Endodermal cell (in vitro differentiated cells): ENCODE results near the gene WDR75. TPM values are rescaled to one million over a fixed set of nuclear protein-coding genes. Genes with fewer than 3 reads are reported as not detected.

ENCODE experiments used
- DNase-seq: peaks from one replicate; pipeline ENCODE4 v3.0.0-alpha.2; 2017
- H3K27ac ChIP-seq: 2 replicates; pipeline ENCODE4 v1.5.1; 2013; ENCODE audit warnings: mild to moderate bottlenecking, low read depth, low read length, moderate library complexity
- H3K27me3 ChIP-seq: 2 replicates; pipeline ENCODE4 v1.6.1; 2013; ENCODE audit warnings: mild to moderate bottlenecking, low read length, moderate library complexity; ENCODE audit not compliant: insufficient read depth, control insufficient read depth, poor library complexity, severe bottlenecking
- H3K36me3 ChIP-seq: 2 replicates; pipeline ENCODE4 v1.7.0; 2013; ENCODE audit warnings: mild to moderate bottlenecking, low read length, moderate library complexity; ENCODE audit not compliant: control insufficient read depth, insufficient read depth
- H3K4me1 ChIP-seq: one replicate; pipeline ENCODE4 v1.7.0; 2013; ENCODE audit warnings: low read length; ENCODE audit not compliant: control insufficient read depth, insufficient read depth
- H3K4me3 ChIP-seq: 2 replicates; pipeline ENCODE4 v1.5.1; 2013; ENCODE audit warnings: mild to moderate bottlenecking, low read length, moderate library complexity
- H3K9ac ChIP-seq: 2 replicates; pipeline ENCODE4 v1.6.1; 2013; ENCODE audit warnings: mild to moderate bottlenecking, low read length, moderate library complexity; ENCODE audit not compliant: poor library complexity, severe bottlenecking; ENCODE audit errors: extremely low read depth
- H3K9me3 ChIP-seq: 2 replicates; pipeline ENCODE4 v1.6.1; 2013; ENCODE audit warnings: mild to moderate bottlenecking, low read length, moderate library complexity; ENCODE audit not compliant: control insufficient read depth
- H3K27ac Mint-ChIP-seq: 2 replicates; pipeline ENCODE4 v1.8.0; 2020; ENCODE audit warnings: mixed read lengths
- H3K27me3 Mint-ChIP-seq: 2 replicates; pipeline ENCODE4 v1.8.0; 2021; ENCODE audit warnings: mild to moderate bottlenecking, mixed read lengths; ENCODE audit not compliant: insufficient read depth
- H3K36me3 Mint-ChIP-seq: 2 replicates; pipeline ENCODE4 v1.8.0; 2020; ENCODE audit warnings: low read depth, mixed read lengths
- H3K4me1 Mint-ChIP-seq: 2 replicates; pipeline ENCODE4 v1.8.0; 2020; ENCODE audit warnings: mixed read lengths
- H3K4me3 Mint-ChIP-seq: 2 replicates; pipeline ENCODE4 v1.8.0; 2020; ENCODE audit warnings: mild to moderate bottlenecking, moderate library complexity, mixed read lengths
- H3K9me3 Mint-ChIP-seq: 2 replicates; pipeline ENCODE4 v1.8.0; 2020; ENCODE audit warnings: mild to moderate bottlenecking, mixed read lengths
- CTCF ChIP-seq: fragments of 200-600 bp; sonication (generic); conservative IDR thresholded peaks from 2 replicates; pipeline ENCODE4 v1.5.0; 2021; ENCODE audit warnings: antibody characterized with exemption, mild to moderate bottlenecking
- WGBS, 2 experiments: methylation state at CpG; one replicate each; pipeline versions ENCODE4 v1.1.5 to v1.1.7; 2013; ENCODE audit warnings: missing lambda C conversion rate in 2 of 2, mixed read lengths in 1 of 2; ENCODE audit not compliant: insufficient coverage in 1 of 2, insufficient read length in 1 of 2; 5-methylcytosine and 5-hydroxymethylcytosine counted together
- total RNA-seq, 2 donors: library from RNA; stranded (reverse); fragmentation: NEBNext Ultra II Directional in 1 of 2; extraction: Animal tissue kit (Norgen Biotek cat#: 25700) in 1 of 2; gene quantifications; 2 replicates in 1 of 2; 3 replicates in 1 of 2; pipeline ENCODE4 v1.2.1, GENCODE V29; 2021

Gene WDR75
- total RNA-seq, 2 donors from 2014 or later, result 65.8 to 76.2 TPM

DNA sequence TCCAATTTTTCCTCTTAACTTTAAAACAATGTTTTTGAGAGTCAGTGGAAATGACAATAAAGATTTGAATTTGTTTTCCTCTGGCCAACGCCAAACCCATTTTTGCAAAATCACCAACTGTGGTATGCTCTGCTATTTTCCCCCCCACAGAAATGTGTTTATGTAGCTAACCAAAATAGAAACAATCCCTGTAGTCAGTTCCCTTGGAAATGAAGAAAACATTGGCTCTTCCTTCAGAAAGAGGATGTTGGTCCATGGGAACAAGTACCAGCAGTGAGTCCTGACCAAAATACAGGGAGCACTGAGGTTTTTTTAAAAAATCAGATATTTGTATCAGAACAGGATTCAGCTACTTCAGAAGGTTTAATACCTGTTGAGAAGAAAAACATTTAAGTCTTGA lies 74.0 kb downstream of the WDR75 start:
- H3K4me3 Mint-ChIP-seq, result no peak overlapping the region
- no peak for DNase-seq
- peaks cover 7% of the 10 kb centered on the region for H3K36me3 Mint-ChIP-seq
- Histone ChIP-seq H3K9me3 (peaks cover 24% of the 10 kb centered on the region), H3K36me3 (no peaks in the 10 kb centered on the region), H3K4me1 (peaks cover 5% of the 10 kb centered on the region), H3K27ac (no peak overlapping the region), H3K9ac (no peak overlapping the region), H3K4me3 (no peak overlapping the region), H3K27me3 (no peaks in the 10 kb centered on the region)
- H3K27ac Mint-ChIP-seq, result no peak overlapping the region
- peaks cover 12% of the 10 kb centered on the region for H3K4me1 Mint-ChIP-seq
- 100% methylated on average over 1 of the region's 1 CpG for WGBS, 2 experiments
- H3K27me3 Mint-ChIP-seq, result no peaks in the 10 kb centered on the region
- H3K9me3 Mint-ChIP-seq, result peaks cover 19% of the 10 kb centered on the region
- no peak for TF ChIP-seq CTCF

- H3K27ac Mint-ChIP-seq, result no peak overlapping the region
- Histone ChIP-seq H3K4me3 (no peak overlapping the region), H3K27me3 (no peaks in the 10 kb centered on the region), H3K27ac (no peak overlapping the region), H3K9ac (no peak overlapping the region), H3K36me3 (no peaks in the 10 kb centered on the region), H3K4me1 (peaks cover 5% of the 10 kb centered on the region), H3K9me3 (peaks cover 12% of the 10 kb centered on the region)
- WGBS, 2 experiments, result 89 to 92% methylated on average over 2 to 3 of the region's 3 CpGs
- peaks cover 6% of the 10 kb centered on the region for H3K9me3 Mint-ChIP-seq
- no peaks in the 10 kb centered on the region for H3K36me3 Mint-ChIP-seq
- no peak overlapping the region for H3K4me3 Mint-ChIP-seq
- no peak for TF ChIP-seq CTCF
- peaks cover 15% of the 10 kb centered on the region for H3K4me1 Mint-ChIP-seq
- no peaks in the 10 kb centered on the region for H3K27me3 Mint-ChIP-seq
- DNase-seq, result no peak
Measured at GRCh38 chr2:189516546-189516945, 75.3 kb downstream of the WDR75 start.

GRCh38 chr2:189517847-189518535 lies 76.7 kb downstream of the WDR75 start:
- H3K27ac ChIP-seq, result no peak overlapping the region
- Mint-ChIP-seq H3K4me1 (peaks cover 23% of the 10 kb centered on the region), H3K27me3 (no peaks in the 10 kb centered on the region), H3K4me3 (no peak overlapping the region), H3K27ac (no peak overlapping the region), H3K9me3 (peaks cover 6% of the 10 kb centered on the region), H3K36me3 (no peaks in the 10 kb centered on the region)
- TF ChIP-seq CTCF, result no peak
- H3K9ac ChIP-seq, result no peak overlapping the region
- H3K4me3 ChIP-seq, result no peak overlapping the region
- H3K9me3 ChIP-seq, result peaks cover 12% of the 10 kb centered on the region
- H3K27me3 ChIP-seq, result no peaks in the 10 kb centered on the region
- H3K4me1 ChIP-seq, result peaks cover 5% of the 10 kb centered on the region
- 91 to 94% methylated on average over 5 to 6 of the region's 6 CpGs for WGBS, 2 experiments
- DNase-seq, result no peak
- no peaks in the 10 kb centered on the region for H3K36me3 ChIP-seq
